ENCODE data around the gene ACER2.
"Not testable (repeated sequence)": the region's sequence is repeated elsewhere in the genome, so short reads cannot be mapped to it uniquely, and the experiment has no call there.

ACER2 gene

GRCh38 chr9:19409401-19410194 is 789 bp downstream of the ACER2 start:
- peak; percentile 15 for DNase-seq

- DNase-seq, result no peak
Measured at GRCh38 chr9:19410195-19410503, 1.3 kb downstream of the ACER2 start.

GRCh38 chr9:19410594-19410993 is 1.8 kb downstream of the ACER2 start:
- DNase-seq, result no peak

DNA sequence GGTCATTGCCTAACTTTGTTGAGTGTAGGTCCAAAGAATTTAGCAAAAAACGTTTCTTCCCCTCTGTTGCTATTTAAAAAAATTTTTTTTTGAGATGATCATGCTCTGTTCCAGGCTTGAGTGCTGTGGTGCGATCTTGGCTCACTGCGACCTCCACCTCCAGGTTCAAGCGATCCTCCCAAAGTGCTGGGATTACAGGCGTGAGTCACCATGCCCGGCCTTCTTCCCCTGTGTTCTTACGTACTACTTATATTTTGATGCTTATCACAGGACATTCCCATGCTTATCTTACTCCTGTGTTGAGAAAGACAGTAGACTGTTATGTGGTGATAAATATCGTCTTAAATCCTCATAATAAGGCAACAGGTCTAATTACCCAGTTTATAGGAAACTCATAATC is 2.5 kb downstream of the ACER2 start:
- no peak for DNase-seq

DNA sequence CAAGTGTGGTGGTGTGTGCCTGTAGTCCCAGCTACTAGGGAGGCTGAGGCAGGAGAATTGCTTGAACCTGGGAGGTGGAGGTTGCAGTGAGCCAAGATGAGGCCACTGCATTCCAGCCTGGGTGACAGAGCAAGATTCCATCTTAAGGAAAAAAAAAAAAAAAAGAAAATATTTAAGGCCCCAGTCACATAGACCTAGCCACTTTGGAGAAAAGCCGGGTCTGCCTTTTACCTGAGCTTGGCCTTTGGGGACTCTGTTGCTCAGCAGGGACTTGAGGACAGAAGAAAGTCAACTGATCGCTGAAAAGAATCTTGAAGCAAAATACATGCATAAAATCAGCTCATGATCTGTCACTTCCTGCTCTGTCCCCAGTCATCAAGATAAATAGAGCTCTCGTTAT is 4.6 kb downstream of the ACER2 start:
- not testable (repeated sequence) for DNase-seq

GRCh38 chr9:19416143-19416542 is 7.3 kb downstream of the ACER2 start:
- no peak for DNase-seq

DNA sequence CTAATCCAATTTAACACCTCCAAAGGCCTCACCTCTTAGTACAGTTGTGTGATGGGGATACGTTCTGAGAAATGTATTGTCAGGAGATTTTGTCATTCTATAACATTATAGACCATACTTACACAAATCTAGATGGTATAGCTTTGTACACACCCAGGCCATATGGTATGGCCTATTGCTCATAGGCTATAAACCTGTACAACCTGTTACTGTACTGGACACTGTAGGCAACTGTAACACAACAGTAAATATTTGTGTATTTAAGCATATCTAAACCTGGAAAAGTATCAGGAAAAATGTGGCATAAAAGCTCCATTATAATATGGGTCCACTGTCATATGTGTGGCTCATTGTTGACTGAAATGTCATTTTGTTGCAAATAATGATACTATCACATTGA is 12.1 kb downstream of the ACER2 start:
- DNase-seq, result no peak

DNA sequence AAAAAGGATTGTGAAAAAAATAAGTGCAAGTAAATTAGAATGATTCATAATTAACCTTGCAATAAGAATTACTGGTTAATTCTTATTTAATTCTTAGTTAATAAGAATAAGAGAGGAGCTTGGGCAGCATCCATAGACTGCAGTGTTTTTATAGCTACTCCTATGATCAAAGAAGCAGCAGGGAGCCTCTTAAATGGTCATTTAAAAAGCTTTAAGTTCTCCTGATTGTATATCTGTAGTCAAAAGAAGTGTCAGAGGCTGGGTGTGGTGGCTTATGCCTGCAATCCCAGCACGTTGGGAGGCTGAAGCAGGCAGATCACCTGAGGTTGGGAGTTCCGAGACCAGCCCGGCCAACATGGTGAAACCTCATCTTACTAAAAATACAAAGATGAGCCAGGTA is 14.4 kb downstream of the ACER2 start:
- DNase-seq, result no peak

DNA sequence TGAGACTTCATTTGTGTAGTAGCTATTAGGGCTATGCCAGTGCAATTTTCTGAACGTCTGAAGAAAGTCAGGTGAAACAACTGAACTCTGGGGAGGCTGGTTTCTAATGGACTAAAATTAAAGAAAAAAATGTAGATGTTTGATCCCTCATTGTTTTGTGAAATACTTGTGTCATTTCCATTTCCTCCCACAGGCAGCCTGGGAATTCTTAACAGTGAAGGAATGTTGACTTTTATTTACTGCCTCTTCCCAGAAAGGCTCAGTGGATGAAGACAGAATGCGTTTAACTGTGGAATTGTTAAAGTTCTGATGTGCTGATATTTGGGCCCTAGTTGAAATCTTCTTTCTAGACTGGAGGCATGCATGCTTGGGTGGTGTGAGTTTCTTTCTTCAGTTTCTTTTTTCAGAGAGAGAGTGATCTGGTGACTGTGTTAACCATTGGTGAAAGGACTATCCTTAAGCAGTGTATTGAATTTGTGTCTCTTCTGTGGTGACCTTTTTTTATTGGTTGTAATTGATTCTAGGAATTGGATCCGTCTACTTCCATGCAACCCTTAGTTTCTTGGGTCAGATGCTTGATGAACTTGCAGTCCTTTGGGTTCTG is 15.5 kb downstream of the ACER2 start:
- no peak for DNase-seq

GRCh38 chr9:19429595-19429994 is 20.8 kb downstream of the ACER2 start:
- DNase-seq, result no peak

GRCh38 chr9:19430201-19430760 is 21.5 kb downstream of the ACER2 start:
- DNase-seq, result no peak

DNA sequence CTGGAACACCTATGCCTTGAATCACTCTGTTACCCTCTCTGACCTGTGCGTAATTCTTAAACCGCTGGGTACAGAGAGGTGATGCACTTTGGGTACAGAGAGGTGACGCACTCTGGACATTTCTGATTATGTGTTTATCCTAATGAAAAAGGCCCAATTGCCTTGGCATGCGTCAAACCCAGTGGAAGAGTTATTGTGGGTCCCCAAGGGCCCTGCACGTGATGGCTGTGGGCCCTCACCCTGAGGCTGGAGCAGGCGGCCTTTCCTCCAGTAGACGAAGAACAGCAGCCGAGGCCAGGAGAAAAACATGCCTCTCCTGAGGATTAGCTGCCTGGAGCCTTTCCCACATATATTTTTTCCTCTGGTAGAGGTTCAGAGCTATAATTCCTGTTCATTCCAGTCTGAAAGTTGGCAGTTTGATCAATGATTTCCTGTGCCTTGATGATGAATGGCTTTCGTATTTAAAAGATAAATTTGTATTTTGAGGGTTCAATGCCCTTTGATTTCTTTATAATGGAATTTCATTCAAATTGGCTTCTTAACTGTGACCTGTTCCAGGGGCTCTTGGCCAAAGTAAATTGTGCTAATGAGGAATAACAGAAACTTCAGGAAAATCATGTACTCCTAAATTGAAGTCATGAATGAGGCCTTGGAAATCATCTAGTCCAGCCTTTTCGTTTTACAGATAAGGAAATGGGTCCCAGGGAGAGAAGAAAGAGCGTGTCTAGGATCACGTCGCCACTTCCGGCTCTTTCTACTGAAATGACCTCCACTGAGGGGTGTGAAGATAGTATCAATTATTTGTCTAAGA is 22.8 kb downstream of the ACER2 start:
- no peak for DNase-seq

DNA sequence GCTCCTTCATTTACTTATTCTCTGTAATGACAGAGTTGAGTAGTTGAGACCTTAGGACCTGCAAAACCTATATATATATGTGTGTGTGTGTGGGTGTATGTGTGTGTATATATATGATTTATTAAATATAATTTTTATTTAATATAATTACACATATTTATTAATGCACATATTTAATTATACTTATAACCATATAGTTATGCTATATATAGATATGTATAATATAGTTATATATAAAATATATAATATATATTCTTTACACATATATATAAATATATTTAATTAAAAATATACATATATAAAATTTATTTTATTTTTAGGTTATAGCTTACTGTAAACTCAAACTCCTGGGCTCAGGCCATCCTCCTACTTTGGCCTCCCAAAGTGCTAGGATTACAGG is 23.7 kb downstream of the ACER2 start:
- no peak for DNase-seq

DNA sequence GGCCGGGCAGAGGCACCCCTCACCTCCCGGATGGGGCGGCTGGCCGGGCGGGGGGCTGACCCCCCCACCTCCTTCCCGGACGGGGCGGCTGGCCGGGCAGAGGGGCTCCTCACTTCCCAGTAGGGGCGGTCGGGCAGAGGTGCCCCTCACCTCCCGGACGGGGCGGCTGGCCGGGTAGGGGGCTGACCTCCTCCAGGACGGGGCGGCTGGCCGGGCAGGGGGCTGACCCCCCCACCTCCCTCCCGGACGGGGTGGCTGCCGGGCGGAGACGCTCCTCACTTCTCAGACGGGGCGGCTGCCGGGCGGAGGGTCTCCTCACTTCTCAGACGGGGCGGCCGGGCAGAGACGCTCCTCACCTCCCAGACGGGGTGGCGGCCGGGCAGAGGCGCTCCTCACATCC is 24.9 kb downstream of the ACER2 start:
- DNase-seq, result not testable (repeated sequence)

DNA sequence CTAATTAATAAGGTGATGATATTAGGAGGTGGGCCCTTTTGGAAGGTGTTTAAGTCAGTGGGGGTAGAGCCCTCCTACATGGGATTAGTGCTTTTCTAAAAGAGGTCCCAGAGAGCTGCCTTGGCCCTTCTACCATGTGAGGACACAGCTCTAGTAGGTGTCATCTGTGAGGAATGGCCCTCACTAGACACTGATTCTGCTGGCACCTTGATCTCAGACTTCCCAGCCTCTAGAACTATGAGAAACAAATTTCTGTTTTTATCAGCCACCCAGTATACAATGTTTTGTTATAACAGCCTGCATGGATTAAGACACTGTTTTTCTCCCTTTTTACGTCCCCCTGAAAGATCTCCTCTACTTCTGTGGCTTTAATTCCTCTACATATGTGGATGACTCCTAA is 31.6 kb downstream of the ACER2 start:
- DNase-seq, result no peak

GRCh38 chr9:19440823-19441580 is 32.2 kb downstream of the ACER2 start:
- DNase-seq, result no peak

GRCh38 chr9:19441730-19442129 is 32.9 kb downstream of the ACER2 start:
- DNase-seq, result no peak

- no peak for DNase-seq
Measured at GRCh38 chr9:19442240-19442639, 33.4 kb downstream of the ACER2 start.

- no peak for DNase-seq
Measured at GRCh38 chr9:19445452-19445851, 36.6 kb downstream of the ACER2 start.

GRCh38 chr9:19446361-19446861 is 37.6 kb downstream of the ACER2 start:
- peak; percentile 5 for DNase-seq

- DNase-seq, result no peak
Measured at GRCh38 chr9:19451240-19452087, 42.7 kb downstream of the ACER2 start.

- DNase-seq, result no peak
Measured at GRCh38 chr9:19456426-19456825, 47.6 kb downstream of the ACER2 start.
